H1 (cell line): ENCODE measurements around the gene MOB3B. TPM values are rescaled to one million over a fixed set of nuclear protein-coding genes. Genes with fewer than 3 reads are reported as not detected.

Experiments
- ASH2L ChIP-seq: fragments of 200-600, 300-600 bp; sonication (generic); IDR thresholded peaks from one replicate; pipeline ENCODE4 v1.7.1; 2017; ENCODE audit warnings: low read length
- CEBPB ChIP-seq: IDR thresholded peaks from 2 replicates; pipeline ENCODE4 v1.6.1; 2012; ENCODE audit warnings: low read depth, low read length
- CHD2 ChIP-seq: IDR thresholded peaks from 2 replicates; pipeline ENCODE4 v1.6.1; 2012; ENCODE audit warnings: low read length, improper control_type of control experiment
- EGR1 ChIP-seq: IDR thresholded peaks from 2 replicates; pipeline ENCODE4 v1.6.1; 2011; ENCODE audit warnings: low read depth, low read length, borderline replicate concordance
- HDAC2 ChIP-seq, 2 experiments: fragments of 300-600 bp in 1 of 2; sonication (generic) in 1 of 2; IDR thresholded peaks; 2 replicates each; pipeline ENCODE4 v1.6.1; 2011 to 2012; ENCODE audit warnings: low read depth in 2 of 2, low read length in 2 of 2, mild to moderate bottlenecking in 2 of 2, moderate library complexity in 2 of 2, borderline replicate concordance in 1 of 2, inconsistent platforms in 1 of 2
- HDAC6 ChIP-seq: IDR thresholded peaks from one replicate; pipeline ENCODE4 v1.7.1; 2012; ENCODE audit warnings: low read depth, mild to moderate bottlenecking, inconsistent platforms, low read length, moderate library complexity
- JUND ChIP-seq: IDR thresholded peaks from 2 replicates; pipeline ENCODE4 v1.6.1; 2011; ENCODE audit warnings: mild to moderate bottlenecking, improper control_type of control experiment, low read length
- KDM1A ChIP-seq: fragments of 200-600, 300-600 bp; sonication (generic); IDR thresholded peaks from 2 replicates; pipeline ENCODE4 v1.7.1; 2016; ENCODE audit warnings: mild to moderate bottlenecking, low read length, borderline replicate concordance
- KDM4A ChIP-seq: IDR thresholded peaks from one replicate; pipeline ENCODE4 v1.7.1; 2012; ENCODE audit warnings: low read depth, mild to moderate bottlenecking, moderate library complexity, low read length, inconsistent platforms; ENCODE audit not compliant: severe bottlenecking
- MAFK ChIP-seq: IDR thresholded peaks from 2 replicates; pipeline ENCODE4 v1.6.1; 2012; ENCODE audit warnings: low read depth, mild to moderate bottlenecking, improper control_type of control experiment, low read length
- MAX ChIP-seq: IDR thresholded peaks from 2 replicates; pipeline ENCODE4 v1.6.1; 2012; ENCODE audit warnings: inconsistent platforms
- NRF1 ChIP-seq: IDR thresholded peaks from 2 replicates; pipeline ENCODE4 v1.6.1; 2011; ENCODE audit warnings: mild to moderate bottlenecking, low read depth, low read length, improper control_type of control experiment
- RAD21 ChIP-seq, 2 experiments: IDR thresholded peaks in 1 of 2; conservative IDR thresholded peaks in 1 of 2; 2 replicates each; pipeline ENCODE4 v1.6.1; 2011; ENCODE audit warnings: low read depth in 2 of 2, low read length in 2 of 2, improper control_type of control experiment in 1 of 2, inconsistent platforms in 1 of 2, mild to moderate bottlenecking in 1 of 2, moderate library complexity in 1 of 2
- RNF2 ChIP-seq: fragments of 200-900, 300-1000 bp; sonication (generic); IDR thresholded peaks from 2 replicates; pipeline ENCODE4 v1.7.1; 2016; ENCODE audit warnings: borderline replicate concordance, low read depth, mild to moderate bottlenecking, antibody characterized with exemption, low read length; ENCODE audit not compliant: poor library complexity, severe bottlenecking; ENCODE audit errors: missing control alignments
- SIN3A ChIP-seq, 2 experiments: IDR thresholded peaks in 1 of 2; conservative IDR thresholded peaks in 1 of 2; 2 replicates each; pipeline ENCODE4 v1.6.1; 2011 to 2012; ENCODE audit warnings: low read length in 2 of 2, improper control_type of control experiment in 1 of 2, low read depth in 1 of 2, mild to moderate bottlenecking in 1 of 2
- SRF ChIP-seq: IDR thresholded peaks from 2 replicates; pipeline ENCODE4 v1.6.1; 2011; ENCODE audit warnings: mild to moderate bottlenecking, low read depth, low read length, moderate library complexity
- TAF1 ChIP-seq: IDR thresholded peaks from 2 replicates; pipeline ENCODE4 v1.6.1; 2011; ENCODE audit warnings: mild to moderate bottlenecking, low read depth, low read length
- TAF7 ChIP-seq: optimal IDR thresholded peaks from 2 replicates; pipeline ENCODE3; 2011; ENCODE audit warnings: low read depth, mild to moderate bottlenecking, inconsistent platforms, low read length, moderate library complexity, borderline replicate concordance
- TCF12 ChIP-seq: IDR thresholded peaks from 2 replicates; pipeline ENCODE4 v1.6.1; 2011; ENCODE audit warnings: low read depth, mild to moderate bottlenecking, low read length
- TEAD4 ChIP-seq: IDR thresholded peaks from 2 replicates; pipeline ENCODE4 v1.6.1; 2012; ENCODE audit warnings: low read depth, low read length, inconsistent platforms, mixed read lengths
- YY1 ChIP-seq: IDR thresholded peaks from 2 replicates; pipeline ENCODE4 v1.6.1; 2011; ENCODE audit warnings: low read depth, mild to moderate bottlenecking, low read length
- polyA plus RNA-seq, 7 experiments: library from polyadenylated mRNA; depleted of rRNA in 3 of 7; stranded (reverse) in 5 of 7; unstranded in 2 of 7; fragments of >200 nt in 5 of 7; fragments of 200-250 nt in 2 of 7; gene quantifications; 1 replicate in 5 of 7; 2 replicates in 1 of 7; 4 replicates in 1 of 7; pipeline versions ENCODE4 v1.2.1 to v1.2.3, GENCODE V29; 2011 to 2013; ENCODE audit warnings: missing spikeins in 2 of 7, mixed read lengths in 2 of 7
- total RNA-seq: library from RNA; stranded (reverse); fragmentation: NEBNext Ultra II Directional; extraction: Animal tissue kit (Norgen Biotek cat#: 25700); gene quantifications from 2 replicates; pipeline ENCODE4 v1.2.1, GENCODE V29; 2021
- TF ChIP-seq, protein P1 (sequence below): IDR thresholded peaks from 2 replicates; pipeline ENCODE4 v1.6.1; 2011; ENCODE audit warnings: low read length, improper control_type of control experiment

The MOB3B gene
- total and polyA plus RNA-seq, 2 of the 8 experiments (the other 6 are each of a cell fraction or from before 2014, with no cell fraction given), result 12.7 to 16.1 TPM

DNA sequence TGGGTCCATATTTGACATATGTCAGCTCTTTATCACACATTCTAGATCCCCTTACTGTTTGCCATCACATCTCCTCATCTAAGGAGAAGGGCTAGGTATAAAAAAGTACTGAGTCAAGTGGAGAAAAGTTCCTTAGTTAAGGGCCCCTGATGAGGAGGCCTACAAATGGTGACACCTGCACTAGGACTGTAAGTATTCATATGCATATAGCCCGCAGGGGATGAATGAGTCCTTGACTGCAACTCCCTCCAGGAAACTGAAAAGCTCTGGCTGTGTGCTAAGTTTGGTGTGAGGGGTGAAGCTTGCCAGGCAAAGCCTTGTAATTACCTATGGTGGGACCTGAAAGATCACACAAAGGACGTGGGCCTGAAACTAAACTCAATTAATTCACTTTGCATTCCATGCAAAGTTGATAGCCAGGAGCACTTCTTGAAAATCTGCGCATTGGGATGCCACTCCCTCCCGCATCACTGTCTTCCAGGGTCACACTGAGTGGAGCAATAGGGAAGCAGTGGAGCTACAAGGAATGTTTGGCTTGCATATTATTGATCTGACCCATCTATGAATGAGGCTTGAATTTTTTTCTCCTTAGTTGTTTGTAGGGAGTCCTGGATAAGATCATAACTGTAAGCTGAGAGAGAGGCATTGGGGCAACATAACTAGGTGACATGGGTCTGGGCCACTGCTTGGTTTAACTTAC, 220.8 kb downstream of the MOB3B start (continued):
- no peak for TF ChIP-seq TAF1
- TF ChIP-seq, protein P1, sequence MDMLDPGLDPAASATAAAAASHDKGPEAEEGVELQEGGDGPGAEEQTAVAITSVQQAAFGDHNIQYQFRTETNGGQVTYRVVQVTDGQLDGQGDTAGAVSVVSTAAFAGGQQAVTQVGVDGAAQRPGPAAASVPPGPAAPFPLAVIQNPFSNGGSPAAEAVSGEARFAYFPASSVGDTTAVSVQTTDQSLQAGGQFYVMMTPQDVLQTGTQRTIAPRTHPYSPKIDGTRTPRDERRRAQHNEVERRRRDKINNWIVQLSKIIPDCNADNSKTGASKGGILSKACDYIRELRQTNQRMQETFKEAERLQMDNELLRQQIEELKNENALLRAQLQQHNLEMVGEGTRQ, result no peak
- no peak for TF ChIP-seq EGR1
- 0 out of 2 replicates have a peak, but pooled peaks have one; percentile 23 for TF ChIP-seq TEAD4
- no peak for TF ChIP-seq CHD2
- TF ChIP-seq RNF2, result no peak
- no peak for TF ChIP-seq CEBPB
- TF ChIP-seq MAFK, result no peak
- TF ChIP-seq MAX, result 0 out of 2 replicates have a peak, but pooled peaks have one; percentile 19
- TF ChIP-seq TAF7, result no peak
- TF ChIP-seq TCF12, result peak; percentile 99
- TF ChIP-seq ASH2L, result no peak
- no peak for TF ChIP-seq NRF1
- TF ChIP-seq SIN3A (conservative IDR thresholded peaks at IDR 0.05 in 1 of 2, IDR thresholded peaks at IDR 0.05 in 1 of 2; ENCODE audit: low read depth in 1 of 2, low read length in 2 of 2), result no peak
- TF ChIP-seq HDAC2 (IDR thresholded peaks at IDR 0.05; ENCODE audit: borderline replicate concordance in 1 of 2, low read depth in 2 of 2, low read length in 2 of 2), result peak; percentile 52 to 81; a peak in 3 of 4 replicates
- TF ChIP-seq KDM1A, result no peak
- TF ChIP-seq YY1, result 0 out of 2 replicates have a peak, but pooled peaks have one; percentile 22
- no peak for TF ChIP-seq HDAC6
- TF ChIP-seq JUND, result no peak
- TF ChIP-seq SRF, result no peak
- no peak for TF ChIP-seq RAD21 (IDR thresholded peaks at IDR 0.05 in 1 of 2, conservative IDR thresholded peaks at IDR 0.05 in 1 of 2; ENCODE audit: low read depth in 2 of 2, low read length in 2 of 2)
- TF ChIP-seq KDM4A, result no peak
